ENCODE data around the gene KAT2B.

DNA sequence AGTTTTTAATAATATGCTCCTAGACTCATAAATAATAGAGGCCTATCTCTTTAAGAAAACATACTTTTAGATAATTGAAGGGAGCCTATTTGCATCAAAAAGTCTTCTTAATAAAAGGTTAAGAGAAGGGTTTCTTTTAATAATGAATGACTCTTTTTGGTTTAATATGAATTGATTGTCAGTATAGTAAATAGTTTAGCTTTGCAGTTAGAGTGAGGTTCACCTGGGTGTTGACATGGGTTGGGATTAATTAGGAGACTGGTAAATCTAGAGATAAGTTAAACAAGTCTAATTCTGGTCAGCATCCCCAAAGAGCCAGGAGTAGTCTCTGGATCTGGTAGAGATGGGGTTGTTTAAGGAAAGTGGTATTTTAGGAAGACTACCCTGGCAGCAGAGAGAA is 43.0 kb downstream of the KAT2B start:
- TF ChIP-seq, protein P1, sequence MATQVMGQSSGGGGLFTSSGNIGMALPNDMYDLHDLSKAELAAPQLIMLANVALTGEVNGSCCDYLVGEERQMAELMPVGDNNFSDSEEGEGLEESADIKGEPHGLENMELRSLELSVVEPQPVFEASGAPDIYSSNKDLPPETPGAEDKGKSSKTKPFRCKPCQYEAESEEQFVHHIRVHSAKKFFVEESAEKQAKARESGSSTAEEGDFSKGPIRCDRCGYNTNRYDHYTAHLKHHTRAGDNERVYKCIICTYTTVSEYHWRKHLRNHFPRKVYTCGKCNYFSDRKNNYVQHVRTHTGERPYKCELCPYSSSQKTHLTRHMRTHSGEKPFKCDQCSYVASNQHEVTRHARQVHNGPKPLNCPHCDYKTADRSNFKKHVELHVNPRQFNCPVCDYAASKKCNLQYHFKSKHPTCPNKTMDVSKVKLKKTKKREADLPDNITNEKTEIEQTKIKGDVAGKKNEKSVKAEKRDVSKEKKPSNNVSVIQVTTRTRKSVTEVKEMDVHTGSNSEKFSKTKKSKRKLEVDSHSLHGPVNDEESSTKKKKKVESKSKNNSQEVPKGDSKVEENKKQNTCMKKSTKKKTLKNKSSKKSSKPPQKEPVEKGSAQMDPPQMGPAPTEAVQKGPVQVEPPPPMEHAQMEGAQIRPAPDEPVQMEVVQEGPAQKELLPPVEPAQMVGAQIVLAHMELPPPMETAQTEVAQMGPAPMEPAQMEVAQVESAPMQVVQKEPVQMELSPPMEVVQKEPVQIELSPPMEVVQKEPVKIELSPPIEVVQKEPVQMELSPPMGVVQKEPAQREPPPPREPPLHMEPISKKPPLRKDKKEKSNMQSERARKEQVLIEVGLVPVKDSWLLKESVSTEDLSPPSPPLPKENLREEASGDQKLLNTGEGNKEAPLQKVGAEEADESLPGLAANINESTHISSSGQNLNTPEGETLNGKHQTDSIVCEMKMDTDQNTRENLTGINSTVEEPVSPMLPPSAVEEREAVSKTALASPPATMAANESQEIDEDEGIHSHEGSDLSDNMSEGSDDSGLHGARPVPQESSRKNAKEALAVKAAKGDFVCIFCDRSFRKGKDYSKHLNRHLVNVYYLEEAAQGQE (IDR thresholded peaks at IDR 0.05; ENCODE audit: borderline replicate concordance) = no peak
- TF ChIP-seq RAD21 (conservative IDR thresholded peaks at IDR 0.05) = no peak
- no peak for TF ChIP-seq POLR2AphosphoS5 (IDR thresholded peaks at IDR 0.05)
- TF ChIP-seq, protein P2, sequence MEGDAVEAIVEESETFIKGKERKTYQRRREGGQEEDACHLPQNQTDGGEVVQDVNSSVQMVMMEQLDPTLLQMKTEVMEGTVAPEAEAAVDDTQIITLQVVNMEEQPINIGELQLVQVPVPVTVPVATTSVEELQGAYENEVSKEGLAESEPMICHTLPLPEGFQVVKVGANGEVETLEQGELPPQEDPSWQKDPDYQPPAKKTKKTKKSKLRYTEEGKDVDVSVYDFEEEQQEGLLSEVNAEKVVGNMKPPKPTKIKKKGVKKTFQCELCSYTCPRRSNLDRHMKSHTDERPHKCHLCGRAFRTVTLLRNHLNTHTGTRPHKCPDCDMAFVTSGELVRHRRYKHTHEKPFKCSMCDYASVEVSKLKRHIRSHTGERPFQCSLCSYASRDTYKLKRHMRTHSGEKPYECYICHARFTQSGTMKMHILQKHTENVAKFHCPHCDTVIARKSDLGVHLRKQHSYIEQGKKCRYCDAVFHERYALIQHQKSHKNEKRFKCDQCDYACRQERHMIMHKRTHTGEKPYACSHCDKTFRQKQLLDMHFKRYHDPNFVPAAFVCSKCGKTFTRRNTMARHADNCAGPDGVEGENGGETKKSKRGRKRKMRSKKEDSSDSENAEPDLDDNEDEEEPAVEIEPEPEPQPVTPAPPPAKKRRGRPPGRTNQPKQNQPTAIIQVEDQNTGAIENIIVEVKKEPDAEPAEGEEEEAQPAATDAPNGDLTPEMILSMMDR (IDR thresholded peaks at IDR 0.05; ENCODE audit: poor library complexity, severe bottlenecking) = no peak
- TF ChIP-seq TAF1 (IDR thresholded peaks at IDR 0.05; ENCODE audit: low read depth) = no peak

All from neural cell (in vitro differentiated cells).